ENCODE data around the gene MPP4.
"Not testable (repeated sequence)": the region's sequence is repeated elsewhere in the genome, so short reads cannot be mapped to it uniquely, and the experiment has no call there.

The MPP4 gene

GRCh38 chr2:201698588-201699226, at the start of gene MPP4:
Gene MPP4, minus strand, starts transcription at chr2:201698644. Its CDS starts 4,690 bp downstream, at chr2:201693954.
- no peak for DNase-seq

- no peak for DNase-seq
Measured at GRCh38 chr2:201746551-201746950, 48.1 kb upstream of the MPP4 start.

- no peak for DNase-seq
Measured at GRCh38 chr2:201735486-201735885, 37.0 kb upstream of the MPP4 start.

GRCh38 chr2:201734111-201734510, 35.7 kb upstream of the MPP4 start:
- no peak for DNase-seq

GRCh38 chr2:201733544-201733943, 35.1 kb upstream of the MPP4 start:
- no peak for DNase-seq

- no peak for DNase-seq
Measured at GRCh38 chr2:201730651-201731285, 32.3 kb upstream of the MPP4 start.

GRCh38 chr2:201715459-201715858, 17.0 kb upstream of the MPP4 start:
- DNase-seq = no peak

- DNase-seq = no peak
Measured at GRCh38 chr2:201712726-201713125, 14.3 kb upstream of the MPP4 start.

- no peak for DNase-seq
Measured at GRCh38 chr2:201709747-201710146, 11.3 kb upstream of the MPP4 start.

GRCh38 chr2:201709049-201709448, 10.6 kb upstream of the MPP4 start:
- DNase-seq = no peak

- DNase-seq = no peak
Measured at GRCh38 chr2:201707753-201708152, 9.3 kb upstream of the MPP4 start.

- no peak for DNase-seq
Measured at GRCh38 chr2:201707142-201707541, 8.7 kb upstream of the MPP4 start.

GRCh38 chr2:201704536-201704935, 6.1 kb upstream of the MPP4 start:
- no peak for DNase-seq

GRCh38 chr2:201701646-201702045, 3.2 kb upstream of the MPP4 start:
- no peak for DNase-seq

- DNase-seq = no peak
Measured at GRCh38 chr2:201699416-201699815, 972 bp upstream of the MPP4 start.

GRCh38 chr2:201697899-201698298, 545 bp downstream of the MPP4 start:
- no peak for DNase-seq

- DNase-seq = no peak
Measured at GRCh38 chr2:201696151-201696659, 2.2 kb downstream of the MPP4 start.

- DNase-seq = no peak
Measured at GRCh38 chr2:201685156-201685555, 13.3 kb downstream of the MPP4 start.

GRCh38 chr2:201680743-201681142, 17.7 kb downstream of the MPP4 start:
- no peak for DNase-seq

- no peak for DNase-seq
Measured at GRCh38 chr2:201678401-201678800, 20.0 kb downstream of the MPP4 start.

- DNase-seq = no peak
Measured at GRCh38 chr2:201675454-201675853, 23.0 kb downstream of the MPP4 start.

- no peak for DNase-seq
Measured at GRCh38 chr2:201674794-201675193, 23.6 kb downstream of the MPP4 start.

GRCh38 chr2:201674298-201674697, 24.1 kb downstream of the MPP4 start:
- no peak for DNase-seq

- no peak for DNase-seq
Measured at GRCh38 chr2:201673546-201673945, 24.9 kb downstream of the MPP4 start.

- DNase-seq = not testable (repeated sequence)
Measured at GRCh38 chr2:201671205-201671604, 27.2 kb downstream of the MPP4 start.

Measured in NCI-H1436 treated with DMSO at 0.1 percent for 48 hours (cell line).